HL-60/S4 treated with retinoic acid at 250 ng/mL for 4 days and 3 days (cell line): Measurements from ENCODE around the gene CSF2.

Experiments
- in situ Hi-C: fragments of 300-500 bp; cut with MboI; formaldehyde crosslinking; loops from 2 replicates; pipeline ENCODE4 v1.7.0; 2022; ENCODE audit warnings: low sequenced_read_pairs

CSF2 gene

DNA sequence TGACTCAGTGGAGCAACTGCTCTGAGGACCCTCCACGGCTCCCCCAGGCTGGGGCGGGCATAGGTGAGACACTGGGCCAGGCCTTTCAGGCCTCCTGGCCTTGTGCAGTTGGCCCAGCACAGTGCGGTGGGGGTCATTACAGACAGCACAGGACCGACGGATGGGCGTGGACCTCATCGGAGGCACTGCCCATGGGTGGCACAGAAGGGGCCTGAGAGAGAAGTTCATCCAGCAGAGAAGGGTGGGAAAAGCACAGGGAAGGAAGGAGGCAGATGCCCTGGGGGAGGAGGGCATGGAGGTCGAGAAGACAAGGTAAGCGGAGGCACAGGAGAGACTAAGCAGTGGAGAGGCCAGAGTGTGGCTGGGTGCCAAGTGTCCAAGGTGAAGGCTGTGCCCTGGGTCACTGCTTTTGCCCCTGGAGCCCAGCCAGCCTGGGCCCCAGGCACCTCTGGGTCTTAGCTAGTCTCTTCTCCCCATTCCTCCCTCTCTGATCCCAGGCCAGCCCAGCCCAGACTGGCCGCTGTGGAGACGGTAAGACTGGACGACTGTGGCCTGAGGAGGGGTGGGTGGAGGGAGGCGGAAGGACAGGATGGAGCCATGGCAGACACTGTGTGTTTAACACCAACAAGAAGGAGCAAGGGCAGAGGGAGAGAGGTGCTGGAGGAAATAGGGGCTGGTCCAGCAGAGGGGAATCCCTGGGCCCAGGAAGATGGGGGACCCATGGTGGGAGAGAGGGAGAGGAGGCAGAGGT, 7.5 kb upstream of the CSF2 start:
- in situ Hi-C loops = loop anchor here (25.0 kb wide), 1 partner anchor 321 kb away; no protein-coding TSS in a partner anchor

DNA sequence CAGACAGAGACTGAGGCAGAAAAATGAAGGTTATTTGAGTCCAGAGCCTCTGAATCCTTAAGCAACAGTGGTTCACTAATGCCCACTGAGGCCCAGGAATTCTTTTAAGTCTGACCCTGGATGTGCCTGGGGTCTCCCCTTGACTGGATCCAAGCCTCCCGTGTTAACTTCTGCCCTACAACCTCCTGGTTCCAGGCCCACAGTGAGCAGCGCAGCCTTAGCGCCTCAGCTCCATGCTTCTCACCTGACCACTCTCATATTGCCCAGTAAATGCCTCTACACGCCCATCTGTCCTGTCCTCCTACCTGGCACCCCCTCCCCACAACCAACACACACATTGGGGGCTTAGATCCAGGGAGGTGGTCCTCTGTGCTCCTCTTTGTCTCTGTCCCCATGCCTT, 6.7 kb upstream of the CSF2 start:
- in situ Hi-C loops = loop anchor here (25.0 kb wide), 1 partner anchor 320 kb away; no protein-coding TSS in a partner anchor

DNA sequence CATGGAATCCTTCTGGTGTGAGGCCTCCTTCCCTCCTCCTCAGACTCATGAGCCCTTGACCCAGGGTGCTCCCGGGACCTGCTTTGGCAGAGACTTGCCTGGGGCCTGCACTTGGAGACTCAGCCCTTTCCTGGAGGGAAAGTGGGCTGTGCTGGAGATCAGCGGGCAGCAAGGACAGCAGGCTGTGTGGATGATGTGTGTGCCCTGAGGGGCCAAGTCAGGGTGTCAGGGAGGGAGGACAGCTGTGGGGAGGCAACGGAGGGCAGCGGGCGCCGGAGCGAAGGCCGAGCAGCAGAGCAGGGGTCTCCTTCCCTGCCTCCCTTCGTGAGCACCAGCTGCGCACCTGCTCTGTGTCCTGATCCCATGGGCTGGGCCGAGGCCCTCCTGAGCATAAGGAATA, 6.1 kb upstream of the CSF2 start:
- in situ Hi-C loops = loop anchor here (25.0 kb wide), 1 partner anchor 320 kb away; no protein-coding TSS in a partner anchor

DNA sequence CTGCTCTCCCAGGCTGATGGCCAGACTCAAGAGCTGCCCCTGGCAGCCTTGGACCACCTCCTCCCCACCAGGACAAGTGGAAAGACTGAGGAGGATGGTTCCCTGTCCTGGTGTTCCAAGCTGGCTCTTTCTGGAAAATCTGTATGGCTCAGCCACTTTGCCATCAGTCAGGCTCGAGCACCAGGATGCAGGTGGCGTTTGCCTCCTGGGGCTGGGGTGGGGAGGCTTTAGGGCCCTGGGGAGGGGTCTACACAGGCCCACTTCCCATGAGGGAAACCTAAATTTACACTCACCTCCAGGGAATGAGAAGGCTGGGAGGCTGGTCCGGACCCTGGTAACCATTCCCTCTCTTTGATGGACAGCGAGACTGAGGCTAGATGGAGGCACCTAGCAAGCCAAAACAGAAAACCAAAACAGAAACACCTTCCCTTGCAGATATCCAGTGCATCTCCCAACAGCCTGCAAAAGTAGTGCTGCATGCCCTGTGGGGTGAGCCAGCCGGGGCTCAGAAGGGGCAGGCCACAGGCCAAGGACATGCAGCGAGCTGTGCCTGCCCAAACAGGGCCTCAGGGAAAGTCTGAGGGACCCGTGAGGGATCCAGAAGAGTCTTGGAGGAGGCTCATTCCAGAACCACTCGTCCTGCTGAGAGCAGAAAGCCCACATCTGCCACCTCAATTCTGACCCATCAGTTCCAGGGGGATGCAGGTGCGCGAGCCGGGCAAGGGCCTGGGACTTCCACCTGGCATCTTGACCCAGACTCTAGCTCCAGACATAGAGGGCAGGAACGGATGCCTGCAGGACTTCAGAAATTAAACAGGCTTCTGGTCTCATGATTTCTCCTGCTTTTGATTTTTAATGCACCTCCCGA, 5.4 kb upstream of the CSF2 start:
- in situ Hi-C loops = loop anchor here (25.0 kb wide), 1 partner anchor 319 kb away; no protein-coding TSS in a partner anchor

DNA sequence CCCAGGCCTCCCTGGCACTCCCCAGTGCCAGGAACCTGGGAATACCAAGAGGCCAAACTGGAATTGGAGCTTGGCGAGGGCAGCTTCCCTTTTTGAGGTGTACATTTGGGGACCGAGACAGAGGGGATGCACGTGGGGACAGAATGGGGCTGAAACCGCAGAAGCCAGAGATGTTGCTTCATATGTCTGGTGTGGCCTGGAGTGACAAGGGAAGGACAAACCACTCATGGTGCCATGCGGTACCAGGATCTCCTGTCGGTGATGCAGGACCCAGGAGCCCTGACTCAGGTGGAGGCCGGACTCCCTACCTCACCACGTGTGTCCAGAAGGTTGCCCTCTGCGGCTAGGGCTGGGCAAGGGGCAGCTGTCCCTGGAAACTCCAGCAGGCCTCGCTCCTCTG, 4.0 kb upstream of the CSF2 start:
- in situ Hi-C loops = loop anchor here (25.0 kb wide), 1 partner anchor 318 kb away; no protein-coding TSS in a partner anchor

DNA sequence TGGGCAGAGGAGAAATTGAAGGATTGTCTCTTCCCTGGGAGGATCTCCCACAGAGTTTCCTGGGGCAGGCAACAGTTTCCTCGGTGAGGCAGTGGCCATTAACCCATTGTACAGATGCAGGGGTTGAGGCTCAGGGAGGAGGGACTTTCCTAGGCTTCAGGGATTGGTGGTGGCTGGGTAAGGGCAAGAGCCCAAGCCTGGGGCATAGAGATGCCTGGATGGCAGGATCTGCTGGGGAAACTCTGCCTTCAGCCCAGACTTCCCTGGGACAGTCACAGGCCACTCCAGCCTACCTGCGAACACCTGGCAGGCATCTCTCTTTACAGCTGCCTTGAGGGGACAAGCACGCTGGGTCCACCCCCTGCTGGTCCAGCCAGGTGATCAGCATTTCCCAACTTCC, 3.6 kb upstream of the CSF2 start:
- in situ Hi-C loops = loop anchor here (25.0 kb wide), 1 partner anchor 317 kb away; no protein-coding TSS in a partner anchor

DNA sequence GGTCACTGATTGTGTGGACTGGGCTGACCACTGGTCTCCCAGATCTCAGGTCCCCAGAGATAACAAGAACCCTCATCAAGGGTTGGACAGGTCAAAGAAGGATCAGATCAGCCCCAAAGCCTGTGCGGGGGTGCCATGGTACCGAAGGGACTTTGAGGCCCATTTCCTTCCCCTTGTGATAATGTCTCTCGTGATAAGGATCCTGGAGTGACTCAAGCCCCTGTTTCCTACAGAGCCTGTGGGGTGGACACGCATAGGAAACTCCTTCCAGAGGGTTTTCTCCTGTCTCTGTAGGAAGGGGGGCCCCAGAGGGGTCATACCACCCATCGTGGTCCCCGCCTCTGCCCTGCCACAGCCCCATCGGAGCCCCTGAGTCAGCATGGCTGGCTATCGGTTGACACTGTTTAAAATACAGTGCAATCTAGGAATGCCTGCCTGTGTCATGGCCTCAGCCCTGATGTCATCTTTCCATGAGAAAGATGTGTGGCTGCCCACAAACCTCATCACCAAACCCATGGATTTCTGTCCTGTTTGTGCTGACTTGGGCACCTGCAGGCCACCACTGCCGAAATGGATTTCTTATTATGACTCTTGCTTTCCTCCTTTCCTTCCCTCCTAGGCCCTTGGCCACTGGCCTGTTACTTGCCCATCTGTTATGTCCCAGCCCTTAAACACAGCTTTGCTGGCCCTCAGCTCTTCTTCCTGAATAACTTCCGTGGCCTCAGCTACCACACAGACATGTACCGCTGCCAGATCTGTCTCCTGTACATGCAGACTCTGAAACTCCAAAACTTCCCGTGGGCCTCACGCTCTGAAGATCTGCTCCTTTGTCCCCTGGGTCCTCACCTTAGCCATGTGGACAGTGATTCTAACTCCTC, 2.9 kb upstream of the CSF2 start:
- in situ Hi-C loops = loop anchor here (25.0 kb wide), 1 partner anchor 317 kb away; no protein-coding TSS in a partner anchor

DNA sequence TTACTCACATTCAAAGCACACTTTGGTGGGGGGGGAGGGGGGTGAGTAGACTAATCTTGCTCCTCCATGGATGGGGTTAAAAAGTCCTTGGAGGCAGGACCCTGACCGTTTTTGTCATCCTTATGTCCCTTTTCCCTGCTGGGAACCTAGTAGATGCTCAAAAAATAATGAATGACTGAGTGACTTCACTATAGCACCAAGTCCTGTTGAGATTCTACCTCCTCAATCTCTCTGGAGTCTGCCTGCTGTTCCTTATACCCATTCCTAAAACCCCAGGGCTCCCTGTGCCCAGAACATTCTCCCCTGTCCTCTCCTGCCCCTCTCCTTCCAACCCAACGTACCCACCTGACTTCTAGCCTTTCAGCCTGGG, 2.3 kb upstream of the CSF2 start:
- in situ Hi-C loops = loop anchor here (25.0 kb wide), 1 partner anchor 316 kb away; no protein-coding TSS in a partner anchor

DNA sequence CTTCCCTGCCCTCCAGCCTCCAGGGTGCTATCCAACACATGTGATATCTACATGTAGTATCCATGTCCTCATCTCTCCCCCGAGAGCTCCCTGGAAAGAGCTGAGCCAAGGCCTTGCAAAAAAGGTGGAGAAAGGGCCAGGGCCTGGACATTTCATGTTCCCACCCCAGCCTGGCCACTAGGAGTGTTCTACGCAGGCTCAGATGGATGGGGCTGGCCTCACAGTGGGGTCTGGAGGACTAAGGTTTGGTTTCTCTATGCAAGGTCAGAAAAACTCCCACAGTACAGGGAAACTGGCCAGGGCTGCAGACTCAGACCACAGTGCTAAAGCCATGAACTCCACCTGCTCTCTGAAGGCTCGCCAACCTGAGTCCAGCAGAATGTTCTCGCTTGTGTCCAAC, 1.5 kb upstream of the CSF2 start:
- in situ Hi-C loops = loop anchor here (25.0 kb wide), 1 partner anchor 315 kb away; no protein-coding TSS in a partner anchor

DNA sequence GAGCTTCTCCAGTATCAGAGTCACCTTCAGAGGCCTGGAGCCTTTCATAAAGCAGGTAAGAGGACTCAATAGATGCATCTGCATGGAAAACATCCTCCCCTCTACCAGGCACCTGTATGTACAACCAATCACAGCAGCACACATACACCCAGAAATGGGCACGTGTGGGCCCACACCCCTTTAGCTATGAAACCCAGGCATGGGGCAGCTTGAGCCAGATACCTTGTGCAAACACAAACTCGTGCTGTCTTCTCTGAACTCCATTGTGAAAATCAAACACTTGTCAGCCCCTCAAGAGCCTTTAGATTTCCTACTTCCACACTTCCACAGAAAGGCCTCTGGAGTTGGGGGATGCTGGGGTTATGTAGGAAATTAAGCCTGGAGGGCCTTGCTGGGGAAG, 1.1 kb upstream of the CSF2 start:
- in situ Hi-C loops = loop anchor here (25.0 kb wide), 1 partner anchor 315 kb away; no protein-coding TSS in a partner anchor

DNA sequence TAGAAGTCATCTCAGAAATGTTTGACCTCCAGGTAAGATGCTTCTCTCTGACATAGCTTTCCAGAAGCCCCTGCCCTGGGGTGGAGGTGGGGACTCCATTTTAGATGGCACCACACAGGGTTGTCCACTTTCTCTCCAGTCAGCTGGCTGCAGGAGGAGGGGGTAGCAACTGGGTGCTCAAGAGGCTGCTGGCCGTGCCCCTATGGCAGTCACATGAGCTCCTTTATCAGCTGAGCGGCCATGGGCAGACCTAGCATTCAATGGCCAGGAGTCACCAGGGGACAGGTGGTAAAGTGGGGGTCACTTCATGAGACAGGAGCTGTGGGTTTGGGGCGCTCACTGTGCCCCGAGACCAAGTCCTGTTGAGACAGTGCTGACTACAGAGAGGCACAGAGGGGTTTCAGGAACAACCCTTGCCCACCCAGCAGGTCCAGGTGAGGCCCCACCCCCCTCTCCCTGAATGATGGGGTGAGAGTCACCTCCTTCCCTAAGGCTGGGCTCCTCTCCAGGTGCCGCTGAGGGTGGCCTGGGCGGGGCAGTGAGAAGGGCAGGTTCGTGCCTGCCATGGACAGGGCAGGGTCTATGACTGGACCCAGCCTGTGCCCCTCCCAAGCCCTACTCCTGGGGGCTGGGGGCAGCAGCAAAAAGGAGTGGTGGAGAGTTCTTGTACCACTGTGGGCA, 642 bp downstream of the CSF2 start:
- in situ Hi-C loops = loop anchor here (25.0 kb wide), 1 partner anchor 313 kb away; no protein-coding TSS in a partner anchor

DNA sequence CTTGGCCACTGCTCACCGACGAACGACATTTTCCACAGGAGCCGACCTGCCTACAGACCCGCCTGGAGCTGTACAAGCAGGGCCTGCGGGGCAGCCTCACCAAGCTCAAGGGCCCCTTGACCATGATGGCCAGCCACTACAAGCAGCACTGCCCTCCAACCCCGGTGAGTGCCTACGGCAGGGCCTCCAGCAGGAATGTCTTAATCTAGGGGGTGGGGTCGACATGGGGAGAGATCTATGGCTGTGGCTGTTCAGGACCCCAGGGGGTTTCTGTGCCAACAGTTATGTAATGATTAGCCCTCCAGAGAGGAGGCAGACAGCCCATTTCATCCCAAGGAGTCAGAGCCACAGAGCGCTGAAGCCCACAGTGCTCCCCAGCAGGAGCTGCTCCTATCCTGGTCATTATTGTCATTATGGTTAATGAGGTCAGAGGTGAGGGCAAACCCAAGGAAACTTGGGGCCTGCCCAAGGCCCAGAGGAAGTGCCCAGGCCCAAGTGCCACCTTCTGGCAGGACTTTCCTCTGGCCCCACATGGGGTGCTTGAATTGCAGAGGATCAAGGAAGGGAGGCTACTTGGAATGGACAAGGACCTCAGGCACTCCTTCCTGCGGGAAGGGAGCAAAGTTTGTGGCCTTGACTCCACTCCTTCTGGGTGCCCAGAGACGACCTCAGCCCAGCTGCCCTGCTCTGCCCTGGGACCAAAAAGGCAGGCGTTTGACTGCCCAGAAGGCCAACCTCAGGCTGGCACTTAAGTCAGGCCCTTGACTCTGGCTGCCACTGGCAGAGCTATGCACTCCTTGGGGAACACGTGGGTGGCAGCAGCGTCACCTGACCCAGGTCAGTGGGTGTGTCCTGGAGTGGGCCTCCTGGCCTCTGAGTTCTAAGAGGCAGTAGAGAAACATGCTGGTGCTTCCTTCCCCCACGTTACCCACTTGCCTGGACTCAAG, 1.5 kb downstream of the CSF2 start:
- in situ Hi-C loops = loop anchor here (25.0 kb wide), 1 partner anchor 312 kb away; no protein-coding TSS in a partner anchor

DNA sequence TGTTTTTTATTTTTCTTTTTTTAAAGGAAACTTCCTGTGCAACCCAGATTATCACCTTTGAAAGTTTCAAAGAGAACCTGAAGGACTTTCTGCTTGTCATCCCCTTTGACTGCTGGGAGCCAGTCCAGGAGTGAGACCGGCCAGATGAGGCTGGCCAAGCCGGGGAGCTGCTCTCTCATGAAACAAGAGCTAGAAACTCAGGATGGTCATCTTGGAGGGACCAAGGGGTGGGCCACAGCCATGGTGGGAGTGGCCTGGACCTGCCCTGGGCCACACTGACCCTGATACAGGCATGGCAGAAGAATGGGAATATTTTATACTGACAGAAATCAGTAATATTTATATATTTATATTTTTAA, 2.1 kb downstream of the CSF2 start:
- in situ Hi-C loops = no loop called here

DNA sequence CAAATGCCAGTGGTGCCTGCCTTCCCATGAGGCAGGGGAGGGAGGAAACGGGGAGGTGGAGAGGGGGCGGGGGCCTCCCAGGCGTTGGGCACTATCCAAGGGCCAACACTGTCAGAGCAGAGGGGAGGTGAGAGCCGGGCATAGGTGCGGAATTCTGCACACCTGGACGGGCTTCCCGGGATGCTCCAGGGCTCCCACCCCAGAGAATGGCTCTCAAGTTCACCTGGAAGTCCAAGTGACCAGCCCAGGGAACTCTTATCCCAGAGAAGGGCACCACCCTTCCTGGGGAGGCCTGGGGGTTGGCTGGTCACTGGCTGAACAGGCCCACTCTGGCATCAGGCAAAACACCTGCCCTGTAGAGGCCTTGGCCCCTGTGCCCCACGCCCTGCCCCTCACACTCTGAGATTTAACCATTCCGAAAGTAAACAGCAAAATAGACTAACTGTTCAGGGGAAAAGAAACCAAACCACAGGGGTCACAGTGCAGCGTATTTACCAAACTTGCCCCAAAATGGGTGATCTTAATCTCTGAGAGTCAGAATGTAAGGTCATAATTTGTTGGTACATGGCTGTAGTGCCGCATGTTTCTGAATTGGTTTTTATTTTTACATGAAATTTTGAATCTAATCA, 2.7 kb downstream of the CSF2 start:
- in situ Hi-C loops = no loop called here

DNA sequence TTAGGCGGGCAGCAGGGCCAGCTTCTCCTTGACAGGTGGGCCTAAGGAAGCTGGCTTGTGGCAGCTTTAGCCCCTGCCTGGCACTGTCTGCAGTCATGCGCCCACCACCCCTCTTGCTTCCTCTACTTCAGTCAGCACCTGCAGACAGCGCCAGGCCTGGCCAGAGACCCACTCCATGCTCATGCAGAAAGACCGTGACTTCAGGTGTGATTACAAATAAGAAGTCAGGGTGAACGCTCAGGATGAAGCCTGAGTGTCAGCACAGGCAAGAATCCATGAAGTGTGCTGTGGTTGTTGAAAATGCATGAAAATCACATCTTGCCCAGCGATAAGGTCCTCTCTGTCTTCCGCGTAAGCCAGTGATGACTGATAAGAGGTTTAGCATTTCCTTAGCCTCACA, 3.4 kb downstream of the CSF2 start:
- in situ Hi-C loops = no loop called here

DNA sequence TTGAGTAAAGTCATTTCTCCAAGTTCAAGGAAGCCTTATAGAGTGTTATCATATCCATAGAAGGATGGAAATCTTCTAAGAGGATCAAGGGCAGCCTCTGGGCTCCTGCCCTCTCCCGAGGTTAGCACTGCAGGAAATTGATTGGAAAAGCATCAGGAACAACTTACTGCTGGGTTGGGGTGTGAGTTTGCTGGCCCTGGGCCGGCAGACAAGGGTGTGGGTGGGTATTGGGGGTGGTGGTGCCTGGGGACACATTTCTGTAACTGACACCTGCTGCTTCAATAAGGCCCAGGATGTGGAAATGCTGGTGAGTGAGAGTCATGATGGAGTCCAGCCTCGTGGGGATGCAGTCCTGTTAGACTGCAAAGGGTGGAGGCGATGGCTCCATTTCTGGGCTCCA, 5.5 kb downstream of the CSF2 start:
- in situ Hi-C loops = no loop called here

DNA sequence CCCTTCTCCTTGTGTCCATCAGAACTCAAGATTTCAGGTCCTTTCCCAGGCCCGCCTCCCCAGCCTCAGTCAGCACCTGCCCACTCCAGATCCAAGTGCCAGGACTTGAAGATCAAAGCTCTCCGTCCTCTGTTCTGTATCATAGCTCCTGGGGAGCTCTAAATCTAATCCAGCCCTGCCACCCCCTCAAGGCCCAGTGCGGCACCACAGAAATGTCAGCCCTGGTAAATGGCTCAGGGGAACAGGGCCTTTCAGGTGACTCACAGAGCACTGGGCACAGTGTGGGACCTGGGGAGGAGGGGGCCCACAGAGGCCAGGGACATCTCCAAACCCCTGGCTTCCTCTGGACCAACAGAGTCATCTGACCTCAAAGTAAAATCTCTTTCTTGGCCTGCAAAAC, 6.0 kb downstream of the CSF2 start:
- in situ Hi-C loops = no loop called here

DNA sequence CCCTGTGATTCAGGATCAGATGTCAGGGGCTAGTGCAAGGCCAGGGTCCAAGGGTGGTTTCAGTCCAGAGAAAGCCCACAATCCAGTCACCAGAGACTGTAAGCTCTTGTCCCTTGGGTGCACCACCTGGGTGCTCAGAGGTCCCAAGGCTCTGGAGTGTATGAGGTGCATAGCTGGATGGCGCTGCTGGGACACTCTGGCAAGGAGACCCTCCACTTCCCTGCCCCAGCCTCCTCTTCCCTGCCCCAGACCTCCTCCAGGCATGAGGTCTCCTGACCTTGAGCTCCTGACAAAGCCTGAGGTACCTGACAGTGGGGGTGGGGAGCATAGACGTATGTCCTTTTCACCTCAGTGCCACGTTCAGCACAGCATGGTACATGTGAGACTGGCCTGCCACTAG, 7.0 kb downstream of the CSF2 start:
- in situ Hi-C loops = no loop called here
